SK-N-SH (cell line): ENCODE data around the gene APPL1. TPM values are rescaled to one million over a fixed set of nuclear protein-coding genes. Genes with fewer than 3 reads are reported as not detected.

Experiments
- CTCF ChIA-PET: fragments of 300-600, 350-600 bp; formaldehyde crosslinking; extraction: SDS; loops from one replicate; lab custom pipeline; 2021; lab: Yijun Ruan, JAX
- POLR2A ChIA-PET: fragments of 350-600 bp; sonication (Branson Sonifier 250); formaldehyde crosslinking; extraction: SDS; loops from one replicate; lab custom pipeline; 2020; ENCODE audit warnings: antibody characterized with exemption, inconsistent platforms; lab: Yijun Ruan, JAX
- DNase-seq: peaks from one replicate; pipeline ENCODE4 v3.0.0; 2012
- H2AFZ ChIP-seq: fragments of 200-600 bp; sonication (generic); 2 replicates; pipeline ENCODE4 v1.8.1; 2016; ENCODE audit warnings: antibody characterized with exemption, mild to moderate bottlenecking, low read depth
- H3F3A ChIP-seq: fragments of 200-600 bp; sonication (generic); replicated peaks from 2 replicates; pipeline ENCODE3; 2016; ENCODE audit warnings: antibody characterized with exemption, mild to moderate bottlenecking; ENCODE audit not compliant: insufficient read depth
- H3K27ac ChIP-seq, 2 experiments: fragments of 200-500 bp in 1 of 2; fragments of 200-600 bp in 1 of 2; sonication (Bioruptor generic) in 1 of 2; sonication (generic), shearing (Covaris generic) in 1 of 2; 2 replicates each; pipeline versions ENCODE4 v1.5.1 to v1.6.1; 2014 to 2016; ENCODE audit warnings: low read depth in 2 of 2, inconsistent platforms in 1 of 2, low read length in 1 of 2, mild to moderate bottlenecking in 1 of 2, mixed read lengths in 1 of 2
- H3K27me3 ChIP-seq: fragments of 200-600 bp; sonication (generic), shearing (Covaris generic); 2 replicates; pipeline ENCODE4 v1.6.1; 2016; ENCODE audit warnings: mixed run types; ENCODE audit not compliant: insufficient read depth
- H3K36me3 ChIP-seq, 2 experiments: fragments of 200-500 bp in 1 of 2; fragments of 200-600 bp in 1 of 2; sonication (Bioruptor generic) in 1 of 2; sonication (generic) in 1 of 2; replicated peaks in 1 of 2; 2 replicates each; pipeline versions ENCODE3 to v1.5.1; 2014 to 2016; ENCODE audit warnings: low read length in 1 of 2, mild to moderate bottlenecking in 1 of 2; ENCODE audit not compliant: insufficient read depth in 2 of 2, control insufficient read depth in 1 of 2
- H3K4me1 ChIP-seq, 2 experiments: fragments of 200-500 bp in 1 of 2; fragments of 200-600 bp in 1 of 2; sonication (Bioruptor generic) in 1 of 2; sonication (generic), shearing (Covaris generic) in 1 of 2; 2 replicates each; pipeline versions ENCODE4 v1.5.1 to v1.6.1; 2014 to 2016; ENCODE audit warnings: low read depth in 1 of 2, low read length in 1 of 2, mixed run types in 1 of 2; ENCODE audit not compliant: insufficient read depth in 2 of 2, control insufficient read depth in 1 of 2
- H3K4me2 ChIP-seq: fragments of 200-600 bp; sonication (generic), shearing (Covaris generic); 2 replicates; pipeline ENCODE4 v1.6.1; 2017; ENCODE audit warnings: mixed run types
- H3K4me3 ChIP-seq, 2 experiments: fragments of 200-500 bp in 1 of 2; fragments of 200-600 bp in 1 of 2; sonication (Bioruptor generic) in 1 of 2; sonication (generic), shearing (Covaris generic) in 1 of 2; 2 replicates each; pipeline versions ENCODE4 v1.5.1 to v1.8.1; 2014 to 2016; ENCODE audit warnings: low read depth in 2 of 2, inconsistent platforms in 1 of 2, low read length in 1 of 2, mild to moderate bottlenecking in 1 of 2, mixed read lengths in 1 of 2, moderate library complexity in 1 of 2
- H3K79me2 ChIP-seq: fragments of 200-600 bp; sonication (generic); 2 replicates; pipeline ENCODE4 v1.8.1; 2017; ENCODE audit warnings: mild to moderate bottlenecking; ENCODE audit not compliant: insufficient read depth
- H3K9ac ChIP-seq: fragments of 200-600 bp; sonication (generic); 2 replicates; pipeline ENCODE4 v1.6.1; 2017; ENCODE audit warnings: mixed run types
- H3K9me2 ChIP-seq: fragments of 200-600 bp; sonication (generic); 2 replicates; pipeline ENCODE4 v1.6.1; 2017; ENCODE audit warnings: mixed run types
- H3K9me3 ChIP-seq: fragments of 200-600 bp; sonication (generic); 2 replicates; pipeline ENCODE4 v1.6.1; 2017; ENCODE audit warnings: mixed run types, mild to moderate bottlenecking, moderate library complexity
- H4K20me1 ChIP-seq: fragments of 200-600 bp; sonication (generic); 2 replicates; pipeline ENCODE4 v1.6.1; 2017; ENCODE audit warnings: mild to moderate bottlenecking, mixed run types; ENCODE audit not compliant: insufficient read depth
- TCF12 ChIP-seq: IDR thresholded peaks from 2 replicates; pipeline ENCODE4 v1.4.0; 2012
- WGBS: methylation state at CpG from one replicate; pipeline ENCODE4 v1.1.6; 2017; ENCODE audit warnings: low lambda C conversion rate; 5-methylcytosine and 5-hydroxymethylcytosine counted together
- polyA plus RNA-seq, 3 experiments: library from polyadenylated mRNA; depleted of rRNA; stranded (reverse); fragments of >200 nt; gene quantifications; 2 replicates each; pipeline ENCODE4 v1.2.3, GENCODE V29; 2012
- TF ChIP-seq, protein P1 (sequence below): fragments of 200-600 bp; sonication (generic); IDR thresholded peaks from 2 replicates; pipeline ENCODE4 v1.6.1; 2017; ENCODE audit warnings: antibody characterized with exemption, mild to moderate bottlenecking, moderate library complexity
- TF ChIP-seq, protein P2 (sequence below): IDR thresholded peaks from 2 replicates; pipeline ENCODE4; 2012
- TF ChIP-seq, protein P3 (sequence below): IDR thresholded peaks from 2 replicates; pipeline ENCODE4 v1.4.0; 2012; ENCODE audit warnings: low read depth, borderline replicate concordance
- TF ChIP-seq, protein P4 (sequence below): IDR thresholded peaks from 2 replicates; pipeline ENCODE4 v1.6.1; 2012; ENCODE audit warnings: mild to moderate bottlenecking, low read depth, low read length, moderate library complexity

Gene APPL1
- polyA plus RNA-seq, 1 of the 3 experiments (the other 2 are of a cell fraction): 6.9 TPM

DNA sequence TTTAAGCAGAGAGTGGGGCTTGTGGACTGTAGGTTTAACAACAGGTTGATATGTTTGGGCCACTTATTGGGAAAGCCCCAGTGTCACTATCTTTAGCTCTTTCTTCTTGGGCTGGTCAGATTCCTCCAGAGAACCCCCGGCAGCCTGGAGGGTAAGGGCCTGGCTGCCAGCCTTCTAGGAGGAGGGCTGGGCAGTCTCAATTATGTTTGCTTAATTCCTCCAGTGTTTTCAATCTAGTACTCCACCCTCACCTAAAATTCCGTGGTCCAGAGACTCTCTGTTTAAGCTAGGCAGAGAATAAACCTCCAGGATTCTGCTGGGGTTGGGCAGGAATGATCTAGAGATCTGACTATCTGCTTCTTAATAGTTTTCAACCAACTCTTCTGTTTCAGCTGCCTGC lies 59.7 kb downstream of the APPL1 start (continued):
- TF ChIP-seq, protein P1, sequence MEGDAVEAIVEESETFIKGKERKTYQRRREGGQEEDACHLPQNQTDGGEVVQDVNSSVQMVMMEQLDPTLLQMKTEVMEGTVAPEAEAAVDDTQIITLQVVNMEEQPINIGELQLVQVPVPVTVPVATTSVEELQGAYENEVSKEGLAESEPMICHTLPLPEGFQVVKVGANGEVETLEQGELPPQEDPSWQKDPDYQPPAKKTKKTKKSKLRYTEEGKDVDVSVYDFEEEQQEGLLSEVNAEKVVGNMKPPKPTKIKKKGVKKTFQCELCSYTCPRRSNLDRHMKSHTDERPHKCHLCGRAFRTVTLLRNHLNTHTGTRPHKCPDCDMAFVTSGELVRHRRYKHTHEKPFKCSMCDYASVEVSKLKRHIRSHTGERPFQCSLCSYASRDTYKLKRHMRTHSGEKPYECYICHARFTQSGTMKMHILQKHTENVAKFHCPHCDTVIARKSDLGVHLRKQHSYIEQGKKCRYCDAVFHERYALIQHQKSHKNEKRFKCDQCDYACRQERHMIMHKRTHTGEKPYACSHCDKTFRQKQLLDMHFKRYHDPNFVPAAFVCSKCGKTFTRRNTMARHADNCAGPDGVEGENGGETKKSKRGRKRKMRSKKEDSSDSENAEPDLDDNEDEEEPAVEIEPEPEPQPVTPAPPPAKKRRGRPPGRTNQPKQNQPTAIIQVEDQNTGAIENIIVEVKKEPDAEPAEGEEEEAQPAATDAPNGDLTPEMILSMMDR: no peak
- TF ChIP-seq, protein P2, sequence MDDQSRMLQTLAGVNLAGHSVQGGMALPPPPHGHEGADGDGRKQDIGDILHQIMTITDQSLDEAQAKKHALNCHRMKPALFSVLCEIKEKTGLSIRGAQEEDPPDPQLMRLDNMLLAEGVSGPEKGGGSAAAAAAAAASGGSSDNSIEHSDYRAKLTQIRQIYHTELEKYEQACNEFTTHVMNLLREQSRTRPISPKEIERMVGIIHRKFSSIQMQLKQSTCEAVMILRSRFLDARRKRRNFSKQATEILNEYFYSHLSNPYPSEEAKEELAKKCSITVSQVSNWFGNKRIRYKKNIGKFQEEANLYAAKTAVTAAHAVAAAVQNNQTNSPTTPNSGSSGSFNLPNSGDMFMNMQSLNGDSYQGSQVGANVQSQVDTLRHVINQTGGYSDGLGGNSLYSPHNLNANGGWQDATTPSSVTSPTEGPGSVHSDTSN: no peak

DNA sequence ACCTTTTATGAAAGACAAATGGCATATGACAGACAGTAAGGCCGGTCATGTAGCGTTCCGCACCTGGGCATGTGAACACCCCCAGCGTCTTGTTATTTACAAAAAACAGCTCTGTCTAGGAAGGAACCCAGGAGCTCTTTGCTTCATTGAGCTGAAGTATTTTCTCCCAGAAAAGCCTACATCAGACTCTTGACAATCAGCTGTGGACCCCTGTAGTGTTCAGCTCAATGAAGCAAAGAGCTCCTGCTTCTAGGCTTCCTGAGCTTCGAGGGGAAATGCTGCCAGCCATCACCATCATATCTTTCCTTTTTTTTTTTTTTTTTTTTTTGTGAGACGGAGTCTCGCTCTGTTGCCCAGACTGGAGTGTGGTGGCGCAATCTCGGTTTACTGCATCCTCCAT lies 60.9 kb downstream of the APPL1 start:
- ChIA-PET CTCF (no interaction called here), POLR2A (no interaction called here)
- Histone ChIP-seq H3K36me3 (no peaks in the 10 kb centered on the region), H3K4me3 (no peak overlapping the region), H3K27me3 (no peaks in the 10 kb centered on the region), H3K9ac (no peak overlapping the region), H3K4me1 (no peaks in the 10 kb centered on the region; a peak in 1 of 4 replicates), H3K9me2 (no peaks in the 10 kb centered on the region), H3K27ac (no peak overlapping the region), H3K79me2 (no peaks in the 10 kb centered on the region), H2AFZ (no peak overlapping the region), H3K4me2 (no peak overlapping the region), H3K9me3 (no peaks in the 10 kb centered on the region), H3F3A (no peaks in the 10 kb centered on the region), H4K20me1 (no peaks in the 10 kb centered on the region)
- WGBS: 89% methylated on average over 9 of the region's 9 CpGs
- DNase-seq: no peak
- TF ChIP-seq, protein P3, sequence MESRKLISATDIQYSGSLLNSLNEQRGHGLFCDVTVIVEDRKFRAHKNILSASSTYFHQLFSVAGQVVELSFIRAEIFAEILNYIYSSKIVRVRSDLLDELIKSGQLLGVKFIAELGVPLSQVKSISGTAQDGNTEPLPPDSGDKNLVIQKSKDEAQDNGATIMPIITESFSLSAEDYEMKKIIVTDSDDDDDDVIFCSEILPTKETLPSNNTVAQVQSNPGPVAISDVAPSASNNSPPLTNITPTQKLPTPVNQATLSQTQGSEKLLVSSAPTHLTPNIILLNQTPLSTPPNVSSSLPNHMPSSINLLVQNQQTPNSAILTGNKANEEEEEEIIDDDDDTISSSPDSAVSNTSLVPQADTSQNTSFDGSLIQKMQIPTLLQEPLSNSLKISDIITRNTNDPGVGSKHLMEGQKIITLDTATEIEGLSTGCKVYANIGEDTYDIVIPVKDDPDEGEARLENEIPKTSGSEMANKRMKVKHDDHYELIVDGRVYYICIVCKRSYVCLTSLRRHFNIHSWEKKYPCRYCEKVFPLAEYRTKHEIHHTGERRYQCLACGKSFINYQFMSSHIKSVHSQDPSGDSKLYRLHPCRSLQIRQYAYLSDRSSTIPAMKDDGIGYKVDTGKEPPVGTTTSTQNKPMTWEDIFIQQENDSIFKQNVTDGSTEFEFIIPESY: no peak
- TF ChIP-seq TCF12: no peak
- TF ChIP-seq, protein P4, sequence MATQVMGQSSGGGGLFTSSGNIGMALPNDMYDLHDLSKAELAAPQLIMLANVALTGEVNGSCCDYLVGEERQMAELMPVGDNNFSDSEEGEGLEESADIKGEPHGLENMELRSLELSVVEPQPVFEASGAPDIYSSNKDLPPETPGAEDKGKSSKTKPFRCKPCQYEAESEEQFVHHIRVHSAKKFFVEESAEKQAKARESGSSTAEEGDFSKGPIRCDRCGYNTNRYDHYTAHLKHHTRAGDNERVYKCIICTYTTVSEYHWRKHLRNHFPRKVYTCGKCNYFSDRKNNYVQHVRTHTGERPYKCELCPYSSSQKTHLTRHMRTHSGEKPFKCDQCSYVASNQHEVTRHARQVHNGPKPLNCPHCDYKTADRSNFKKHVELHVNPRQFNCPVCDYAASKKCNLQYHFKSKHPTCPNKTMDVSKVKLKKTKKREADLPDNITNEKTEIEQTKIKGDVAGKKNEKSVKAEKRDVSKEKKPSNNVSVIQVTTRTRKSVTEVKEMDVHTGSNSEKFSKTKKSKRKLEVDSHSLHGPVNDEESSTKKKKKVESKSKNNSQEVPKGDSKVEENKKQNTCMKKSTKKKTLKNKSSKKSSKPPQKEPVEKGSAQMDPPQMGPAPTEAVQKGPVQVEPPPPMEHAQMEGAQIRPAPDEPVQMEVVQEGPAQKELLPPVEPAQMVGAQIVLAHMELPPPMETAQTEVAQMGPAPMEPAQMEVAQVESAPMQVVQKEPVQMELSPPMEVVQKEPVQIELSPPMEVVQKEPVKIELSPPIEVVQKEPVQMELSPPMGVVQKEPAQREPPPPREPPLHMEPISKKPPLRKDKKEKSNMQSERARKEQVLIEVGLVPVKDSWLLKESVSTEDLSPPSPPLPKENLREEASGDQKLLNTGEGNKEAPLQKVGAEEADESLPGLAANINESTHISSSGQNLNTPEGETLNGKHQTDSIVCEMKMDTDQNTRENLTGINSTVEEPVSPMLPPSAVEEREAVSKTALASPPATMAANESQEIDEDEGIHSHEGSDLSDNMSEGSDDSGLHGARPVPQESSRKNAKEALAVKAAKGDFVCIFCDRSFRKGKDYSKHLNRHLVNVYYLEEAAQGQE: no peak
- TF ChIP-seq, protein P1: no peak
